GM12864 (cell line): Measurements from ENCODE around the gene ANKIB1.

ENCODE experiments used
- DNase-seq: peaks from one replicate; pipeline ENCODE4 v3.0.0-alpha.2; 2011; ENCODE audit warnings: low read depth
- H3K4me3 ChIP-seq: 2 replicates; pipeline ENCODE4 v1.5.1; 2011; ENCODE audit warnings: mild to moderate bottlenecking, low read depth, low read length, control low read depth
- CTCF ChIP-seq: IDR thresholded peaks from 2 replicates; pipeline ENCODE4 v1.5.1; 2011; ENCODE audit warnings: low read depth, mild to moderate bottlenecking, moderate library complexity, low read length, control low read depth, inconsistent platforms; ENCODE audit errors: missing control alignments

The ANKIB1 gene

GRCh38 chr7:92266415-92267241 lies 20.9 kb downstream of the ANKIB1 start:
- DNase-seq = no peak
- no peak overlapping the region for H3K4me3 ChIP-seq
- TF ChIP-seq CTCF = no peak

- TF ChIP-seq CTCF = no peak
- no peak for DNase-seq
These were observed 23.1 kb downstream of the ANKIB1 start for GRCh38 chr7:92268921-92269320.

GRCh38 chr7:92275327-92275726 lies 29.6 kb downstream of the ANKIB1 start:
- DNase-seq = no peak
- no peak overlapping the region for H3K4me3 ChIP-seq
- TF ChIP-seq CTCF = no peak

More at GRCh38 chr7:92268921-92269320, 23.1 kb downstream of the ANKIB1 start:
- H3K4me3 ChIP-seq = no peak overlapping the region

- peak; percentile 49 for DNase-seq
- TF ChIP-seq CTCF = no peak
- peak overlapping the region; percentile 17; the same call in 1 of the 2 replicates for H3K4me3 ChIP-seq
These were observed 30.7 kb downstream of the ANKIB1 start for GRCh38 chr7:92276460-92276864.

GRCh38 chr7:92279396-92280031 lies 33.7 kb downstream of the ANKIB1 start:
- H3K4me3 ChIP-seq = no peak overlapping the region
- no peak for TF ChIP-seq CTCF
- DNase-seq = no peak

GRCh38 chr7:92281031-92281430 lies 35.3 kb downstream of the ANKIB1 start:
- no peak for TF ChIP-seq CTCF
- no peak overlapping the region for H3K4me3 ChIP-seq
- no peak for DNase-seq
